ENCODE data around the gene GRIN2D. TPM values are rescaled to one million over a fixed set of nuclear protein-coding genes. Genes with fewer than 3 reads are reported as not detected.

GRIN2D gene
- total RNA-seq, 2 donors from 2014 or later, result 0.14 to 0.42 TPM

DNA sequence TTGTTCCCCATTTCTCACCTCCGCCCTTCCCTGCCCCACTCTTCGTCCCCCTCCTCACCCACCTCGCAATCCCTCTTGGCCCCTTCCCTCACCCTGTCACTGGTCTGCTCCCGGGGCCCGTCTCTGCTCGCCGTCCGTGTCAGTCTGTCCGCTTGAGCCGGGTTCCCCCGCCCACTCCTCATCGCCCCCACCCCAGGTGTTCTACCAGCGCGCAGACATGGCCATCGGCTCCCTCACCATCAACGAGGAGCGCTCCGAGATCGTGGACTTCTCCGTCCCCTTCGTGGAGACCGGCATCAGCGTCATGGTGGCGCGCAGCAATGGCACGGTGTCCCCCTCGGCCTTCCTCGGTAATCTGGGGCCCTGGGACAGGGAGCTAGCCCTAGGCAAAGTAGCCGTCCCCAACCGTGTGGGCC is 22.3 kb downstream of the GRIN2D start:
- Mint-ChIP-seq H3K36me3 (no peaks in the 10 kb centered on the region), H3K27ac (no peak overlapping the region), H3K4me1 (ENCODE audit: low read depth in 2 of 2) (peaks cover 15 to 27% of the 10 kb centered on the region in 2 donors), H3K9me3 (no peaks in the 10 kb centered on the region), H3K27me3 (peaks cover 0 to 2% of the 10 kb centered on the region in 2 donors), H3K4me3 (peak overlapping the region; percentile 72)
- ATAC-seq, result no peak
- no peak for DNase-seq (ENCODE audit: low spot score)

DNA sequence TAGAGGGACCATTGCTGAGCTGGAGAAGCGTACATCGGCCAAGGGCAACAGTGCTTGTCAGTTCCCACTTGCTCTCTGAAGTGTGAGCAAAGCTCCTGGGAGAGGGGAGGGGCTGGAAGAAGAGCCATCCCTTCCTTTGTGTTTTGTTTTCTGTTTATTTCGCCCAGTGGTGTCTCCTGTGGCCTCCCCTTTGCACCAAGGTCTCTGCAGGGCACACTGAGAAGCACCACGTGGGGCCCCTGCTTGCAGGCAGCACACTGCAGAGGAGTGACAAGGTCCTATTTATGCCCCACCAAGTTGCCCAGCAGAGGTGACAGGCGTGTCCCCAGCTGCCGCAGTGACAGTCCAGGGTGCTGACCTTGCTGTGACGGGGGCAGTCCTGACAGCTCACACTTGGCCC is 24.0 kb downstream of the GRIN2D start:
- no peaks in the 10 kb centered on the region for H3K36me3 Mint-ChIP-seq
- H3K27ac Mint-ChIP-seq, result no peak overlapping the region

DNA sequence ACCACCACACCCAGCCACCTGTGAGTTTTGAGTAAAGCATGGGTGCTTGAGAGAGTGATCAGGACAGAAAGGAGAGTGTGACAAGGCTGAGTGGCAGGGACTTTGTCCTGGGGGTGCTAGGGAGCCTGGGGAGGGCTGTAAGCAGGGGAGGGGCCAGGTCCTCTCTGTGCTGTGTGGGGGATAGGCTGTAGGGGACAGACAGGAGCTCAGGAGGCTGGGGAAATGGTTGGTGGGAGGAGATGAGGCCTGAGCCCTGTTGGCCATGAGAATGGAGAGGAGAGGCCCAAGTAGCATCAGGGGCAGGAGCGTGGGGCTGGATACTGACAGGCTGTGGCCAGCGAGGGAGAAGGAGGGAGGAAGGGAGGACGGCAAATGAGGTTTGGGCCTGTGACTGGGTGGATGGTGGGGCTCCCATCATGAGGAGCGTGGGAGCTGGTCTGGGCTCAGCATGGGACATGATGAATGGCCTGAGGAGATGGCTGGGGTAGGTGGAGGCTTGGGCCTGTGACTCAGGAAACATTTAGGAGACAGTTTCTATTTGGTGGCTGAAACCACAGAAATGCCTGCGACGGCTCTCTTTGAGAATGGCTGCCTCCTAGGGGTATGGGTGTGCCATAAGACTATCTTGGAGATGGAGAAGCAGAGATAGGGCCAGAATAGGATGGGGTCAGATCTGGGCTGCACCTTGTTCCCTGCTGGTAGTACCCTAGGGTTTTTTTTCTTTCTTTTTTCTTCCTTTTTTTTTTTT is 25.0 kb downstream of the GRIN2D start:
- Mint-ChIP-seq H3K27me3 (peaks cover 0 to 7% of the 10 kb centered on the region in 2 donors), H3K9me3 (no peaks in the 10 kb centered on the region), H3K27ac (peak overlapping the region; percentile 73 to 77), H3K4me3 (peak overlapping the region; percentile 82), H3K4me1 (ENCODE audit: low read depth in 2 of 2) (peaks cover 15 to 27% of the 10 kb centered on the region in 2 donors), H3K36me3 (no peaks in the 10 kb centered on the region)
- ATAC-seq (peak in 1 of 2 donors; percentile 41), DNase-seq (ENCODE audit: low spot score) (no peak)

More for the DNA sequence above, 24.0 kb downstream of the GRIN2D start:
- Mint-ChIP-seq H3K4me1 (ENCODE audit: low read depth in 2 of 2) (peaks cover 15 to 27% of the 10 kb centered on the region in 2 donors), H3K27me3 (peaks cover 0 to 2% of the 10 kb centered on the region in 2 donors), H3K9me3 (no peaks in the 10 kb centered on the region), H3K4me3 (no peak overlapping the region)
- DNase-seq (ENCODE audit: low spot score) (no peak), ATAC-seq (no peak)

DNA sequence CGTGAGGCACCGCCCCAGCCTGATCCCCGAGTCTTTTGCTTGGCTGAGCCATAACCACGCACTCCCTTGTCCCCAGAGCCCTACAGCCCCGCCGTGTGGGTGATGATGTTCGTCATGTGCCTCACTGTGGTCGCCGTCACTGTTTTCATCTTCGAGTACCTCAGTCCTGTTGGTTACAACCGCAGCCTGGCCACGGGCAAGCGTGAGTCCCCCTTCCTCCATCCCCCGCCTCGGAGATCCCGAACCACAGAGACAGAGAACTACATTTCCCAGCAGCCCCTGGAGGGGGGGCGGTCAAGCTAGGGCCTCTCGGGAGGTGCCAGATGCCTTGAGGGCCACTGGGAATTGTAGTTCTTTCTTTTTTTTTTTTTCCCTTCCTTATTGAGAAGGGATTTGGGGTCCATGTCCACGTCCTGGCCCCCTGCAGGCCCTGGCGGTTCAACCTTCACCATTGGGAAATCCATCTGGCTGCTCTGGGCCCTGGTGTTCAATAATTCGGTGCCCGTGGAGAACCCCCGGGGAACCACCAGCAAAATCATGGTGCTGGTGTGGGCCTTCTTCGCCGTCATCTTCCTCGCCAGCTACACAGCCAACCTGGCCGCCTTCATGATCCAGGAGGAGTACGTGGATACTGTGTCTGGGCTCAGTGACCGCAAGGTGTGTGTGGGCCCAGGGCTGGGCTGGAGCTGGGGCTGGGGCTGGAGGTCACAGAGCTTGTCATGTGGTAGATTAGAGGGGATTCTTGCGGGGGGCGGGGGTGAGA is 25.9 kb downstream of the GRIN2D start:
- peaks cover 0 to 8% of the 10 kb centered on the region in 2 donors for H3K27me3 Mint-ChIP-seq
- peak overlapping the region; percentile 82 for H3K4me3 Mint-ChIP-seq
- peak; percentile 88 for DNase-seq (ENCODE audit: low spot score)
- H3K9me3 Mint-ChIP-seq, result no peaks in the 10 kb centered on the region
- H3K27ac Mint-ChIP-seq, result peak overlapping the region; percentile 73 to 77
- no peaks in the 10 kb centered on the region for H3K36me3 Mint-ChIP-seq
- H3K4me1 Mint-ChIP-seq (ENCODE audit: low read depth in 2 of 2), result peaks cover 15 to 27% of the 10 kb centered on the region in 2 donors
- peak; percentile 89 to 94 for ATAC-seq

DNA sequence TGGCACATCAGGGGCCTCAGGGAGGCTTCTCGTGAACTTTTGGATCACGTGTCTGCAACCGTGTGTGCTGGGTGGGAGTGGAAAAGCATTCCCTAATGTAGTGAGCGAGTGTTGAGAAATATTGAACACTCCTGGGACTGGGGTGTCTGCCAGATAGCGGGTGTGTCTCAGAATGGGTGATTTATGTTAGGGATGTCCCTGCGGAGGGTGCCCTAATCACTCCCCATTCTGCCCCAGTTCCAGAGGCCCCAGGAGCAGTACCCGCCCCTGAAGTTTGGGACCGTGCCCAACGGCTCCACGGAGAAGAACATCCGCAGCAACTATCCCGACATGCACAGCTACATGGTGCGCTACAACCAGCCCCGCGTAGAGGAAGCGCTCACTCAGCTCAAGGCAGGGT is 28.1 kb downstream of the GRIN2D start:
- peaks cover 0 to 11% of the 10 kb centered on the region in 2 donors for H3K27me3 Mint-ChIP-seq
- peaks cover 21% of the 10 kb centered on the region in 2 donors for H3K4me1 Mint-ChIP-seq (ENCODE audit: low read depth in 2 of 2)
- H3K9me3 Mint-ChIP-seq, result no peaks in the 10 kb centered on the region
- no peak overlapping the region for H3K27ac Mint-ChIP-seq
- H3K4me3 Mint-ChIP-seq, result no peak overlapping the region
- no peaks in the 10 kb centered on the region for H3K36me3 Mint-ChIP-seq
- DNase-seq (ENCODE audit: low spot score), result no peak
- no peak for ATAC-seq

DNA sequence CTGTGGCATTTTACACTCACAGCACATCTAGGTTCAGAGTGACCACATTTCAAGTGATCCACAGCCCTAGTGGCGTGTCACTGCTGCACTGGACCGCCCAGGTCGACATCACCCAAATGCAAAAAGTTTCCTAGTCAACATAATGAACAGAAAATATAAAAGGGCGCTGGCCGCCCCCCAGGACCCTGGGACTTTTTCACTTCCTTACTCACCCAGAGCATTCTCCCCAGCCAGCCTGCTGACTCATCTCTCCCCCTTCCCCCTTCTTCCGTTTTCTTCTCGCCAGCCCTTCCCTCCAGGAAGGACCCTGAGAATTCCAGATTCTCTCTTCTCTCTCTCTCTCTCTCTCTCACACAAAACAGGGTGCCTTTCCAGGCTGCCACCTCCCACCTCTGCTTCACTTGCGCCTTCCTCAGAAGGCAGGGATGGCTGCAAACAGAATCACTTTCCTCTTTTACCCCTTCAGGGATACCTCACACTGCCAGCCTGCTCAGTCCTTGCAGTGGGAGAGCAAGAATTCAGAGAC is 31.3 kb downstream of the GRIN2D start:
- DNase-seq (ENCODE audit: low spot score) (no peak), ATAC-seq (peak in 1 of 2 donors; percentile 32)
- peaks cover 6% of the 10 kb centered on the region in 2 donors for H3K4me1 Mint-ChIP-seq (ENCODE audit: low read depth in 2 of 2)
- H3K27ac Mint-ChIP-seq, result no peak overlapping the region
- H3K9me3 Mint-ChIP-seq, result no peaks in the 10 kb centered on the region
- H3K36me3 Mint-ChIP-seq, result no peaks in the 10 kb centered on the region
- peaks cover 0 to 9% of the 10 kb centered on the region in 2 donors for H3K27me3 Mint-ChIP-seq
- H3K4me3 Mint-ChIP-seq, result peak overlapping the region; percentile 41

DNA sequence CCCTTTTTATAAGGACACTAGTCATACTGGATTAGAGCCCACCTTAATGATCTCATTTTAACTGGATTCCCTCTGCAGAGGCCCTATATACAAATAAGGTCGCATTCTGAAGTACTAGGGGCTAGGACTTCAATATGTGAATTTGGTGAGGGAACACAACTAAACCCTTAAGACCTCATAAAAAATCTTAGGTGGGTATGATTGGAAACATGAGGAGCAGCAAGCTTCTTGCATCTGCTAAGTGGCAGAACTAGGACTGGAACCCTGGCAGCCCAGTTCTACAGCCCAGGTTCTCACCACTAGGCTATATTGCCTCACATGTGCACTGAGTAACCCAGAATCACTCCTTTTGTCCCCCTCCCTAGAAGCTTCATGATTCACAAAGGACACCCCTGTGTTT is 35.2 kb downstream of the GRIN2D start:
- no peaks in the 10 kb centered on the region for H3K9me3 Mint-ChIP-seq
- no peak for ATAC-seq

DNA sequence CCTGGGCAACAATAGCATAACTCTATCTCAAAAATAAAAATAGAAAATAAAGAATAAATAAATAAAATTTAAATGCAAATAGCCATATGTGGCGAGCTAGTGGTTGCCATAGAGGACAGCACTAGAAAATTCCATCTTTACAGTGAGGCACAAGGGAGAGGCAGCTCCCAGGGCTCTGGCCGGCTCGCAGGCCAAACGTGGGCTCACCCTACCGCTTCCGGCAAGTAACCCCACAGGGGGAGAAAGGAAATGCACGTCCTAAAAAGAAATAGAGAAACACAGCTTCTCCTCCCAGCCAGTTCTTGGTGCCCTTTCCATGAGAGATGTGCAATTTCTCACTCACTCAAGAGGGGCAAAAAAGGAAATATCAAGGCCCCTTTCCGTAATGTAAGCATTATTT is 39.9 kb downstream of the GRIN2D start:
- Mint-ChIP-seq H3K4me1 (ENCODE audit: low read depth in 2 of 2) (no peaks in the 10 kb centered on the region), H3K9me3 (no peaks in the 10 kb centered on the region), H3K36me3 (no peaks in the 10 kb centered on the region), H3K4me3 (no peak overlapping the region), H3K27me3 (peaks cover 0 to 14% of the 10 kb centered on the region in 2 donors), H3K27ac (no peak overlapping the region)
- no peak for ATAC-seq
- no peak for DNase-seq (ENCODE audit: low spot score)

More for the DNA sequence above, 35.2 kb downstream of the GRIN2D start:
- DNase-seq (ENCODE audit: low spot score), result no peak
- Mint-ChIP-seq H3K27me3 (peaks cover 0 to 7% of the 10 kb centered on the region in 2 donors), H3K4me3 (no peak overlapping the region), H3K4me1 (ENCODE audit: low read depth in 2 of 2) (peaks cover 6% of the 10 kb centered on the region in 2 donors), H3K27ac (no peak overlapping the region), H3K36me3 (no peaks in the 10 kb centered on the region)

DNA sequence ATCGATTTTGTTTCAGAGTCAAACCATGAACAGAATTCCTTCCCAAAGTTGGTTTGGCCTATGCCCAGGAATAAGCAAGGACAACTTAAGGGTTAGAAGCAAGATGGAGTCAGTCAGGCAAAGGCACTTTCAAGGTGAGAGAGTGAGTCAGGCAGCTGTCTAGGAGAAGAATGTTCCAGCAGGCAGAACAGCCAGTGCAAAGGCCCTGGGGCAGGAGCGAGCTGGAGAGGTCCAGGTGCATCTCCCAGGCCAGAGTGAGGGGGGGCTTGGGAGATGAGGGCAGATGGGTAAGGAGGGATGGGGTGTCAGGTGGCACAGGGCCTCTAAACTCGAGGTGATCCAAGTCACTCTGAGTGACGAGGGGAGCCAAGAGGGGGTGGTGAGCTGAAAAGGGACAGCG is 43.1 kb downstream of the GRIN2D start:
- ATAC-seq, result no peak
- no peaks in the 10 kb centered on the region for H3K9me3 Mint-ChIP-seq
- peaks cover 2 to 14% of the 10 kb centered on the region in 2 donors for H3K27me3 Mint-ChIP-seq
- no peak overlapping the region for H3K4me3 Mint-ChIP-seq
- H3K4me1 Mint-ChIP-seq (ENCODE audit: low read depth in 2 of 2), result no peaks in the 10 kb centered on the region
- DNase-seq (ENCODE audit: low spot score), result no peak
- no peaks in the 10 kb centered on the region for H3K36me3 Mint-ChIP-seq
- H3K27ac Mint-ChIP-seq, result no peak overlapping the region

DNA sequence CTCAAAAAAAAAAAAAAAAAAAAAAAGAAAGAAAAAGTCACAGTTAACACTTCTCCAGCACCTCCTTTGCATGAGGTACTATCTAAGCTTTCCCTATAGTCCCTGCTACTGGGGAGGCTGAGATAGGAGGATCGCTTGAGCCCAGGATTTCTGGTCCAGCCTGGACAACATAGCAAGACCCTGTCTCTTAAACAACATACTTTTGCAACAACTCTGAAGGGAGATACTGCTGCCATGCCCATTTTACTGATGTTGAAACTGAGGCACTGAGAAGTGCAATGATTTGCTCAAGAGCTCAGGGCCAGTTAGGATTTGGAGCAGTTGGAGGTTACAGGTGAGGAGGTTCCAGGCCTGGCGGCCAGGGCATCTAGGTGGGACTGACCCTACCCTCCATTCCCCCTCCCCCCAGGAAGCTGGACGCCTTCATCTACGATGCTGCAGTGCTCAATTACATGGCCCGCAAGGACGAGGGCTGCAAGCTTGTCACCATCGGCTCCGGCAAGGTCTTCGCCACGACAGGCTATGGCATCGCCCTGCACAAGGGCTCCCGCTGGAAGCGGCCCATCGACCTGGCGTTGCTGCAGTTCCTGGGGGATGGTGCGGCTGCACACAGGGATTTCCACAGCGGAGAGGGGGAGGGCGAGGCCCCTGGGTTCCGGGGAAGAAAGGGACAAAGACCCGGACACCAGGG is 48.0 kb downstream of the GRIN2D start:
- H3K9me3 Mint-ChIP-seq, result no peaks in the 10 kb centered on the region
- H3K27me3 Mint-ChIP-seq, result peaks cover 20 to 23% of the 10 kb centered on the region in 2 donors
- H3K27ac Mint-ChIP-seq, result no peak overlapping the region
- DNase-seq (ENCODE audit: low spot score), result no peak
- H3K36me3 Mint-ChIP-seq, result no peaks in the 10 kb centered on the region
- peak overlapping the region; percentile 30 for H3K4me3 Mint-ChIP-seq
- peaks cover 13 to 22% of the 10 kb centered on the region in 2 donors for H3K4me1 Mint-ChIP-seq (ENCODE audit: low read depth in 2 of 2)
- no peak for ATAC-seq

DNA sequence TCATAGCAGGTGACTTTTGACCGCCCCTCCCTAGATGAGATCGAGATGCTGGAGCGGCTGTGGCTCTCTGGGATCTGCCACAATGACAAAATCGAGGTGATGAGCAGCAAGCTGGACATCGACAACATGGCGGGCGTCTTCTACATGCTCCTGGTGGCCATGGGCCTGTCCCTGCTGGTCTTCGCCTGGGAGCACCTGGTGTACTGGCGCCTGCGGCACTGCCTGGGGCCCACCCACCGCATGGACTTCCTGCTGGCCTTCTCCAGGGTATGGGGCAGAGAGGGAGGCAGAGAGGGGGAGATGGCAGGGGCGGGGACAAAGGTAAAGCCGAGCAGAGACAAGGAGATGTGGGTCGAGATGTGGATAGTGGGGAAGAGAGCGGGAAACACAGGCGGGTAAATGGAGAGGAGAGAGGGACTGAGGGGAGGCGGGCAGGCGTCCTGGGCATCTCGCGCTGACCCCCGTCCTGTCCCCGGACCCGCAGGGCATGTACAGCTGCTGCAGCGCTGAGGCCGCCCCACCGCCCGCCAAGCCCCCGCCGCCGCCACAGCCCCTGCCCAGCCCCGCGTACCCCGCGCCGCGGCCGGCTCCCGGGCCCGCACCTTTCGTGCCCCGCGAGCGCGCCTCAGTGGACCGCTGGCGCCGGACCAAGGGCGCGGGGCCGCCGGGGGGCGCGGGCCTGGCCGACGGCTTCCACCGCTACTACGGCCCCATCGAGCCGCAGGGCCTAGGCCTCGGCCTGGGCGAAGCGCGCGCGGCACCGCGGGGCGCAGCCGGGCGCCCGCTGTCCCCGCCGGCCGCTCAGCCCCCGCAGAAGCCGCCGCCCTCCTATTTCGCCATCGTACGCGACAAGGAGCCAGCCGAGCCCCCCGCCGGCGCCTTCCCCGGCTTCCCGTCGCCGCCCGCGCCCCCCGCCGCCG is 48.9 kb downstream of the GRIN2D start:
- Mint-ChIP-seq H3K27me3 (peaks cover 20 to 22% of the 10 kb centered on the region in 2 donors), H3K4me1 (ENCODE audit: low read depth in 2 of 2) (peaks cover 13 to 23% of the 10 kb centered on the region in 2 donors), H3K9me3 (no peaks in the 10 kb centered on the region), H3K36me3 (peaks cover under 1% of the 10 kb centered on the region), H3K27ac (no peak overlapping the region), H3K4me3 (peak overlapping the region; percentile 30)
- no peak for DNase-seq (ENCODE audit: low spot score)
- ATAC-seq, result no peak

DNA sequence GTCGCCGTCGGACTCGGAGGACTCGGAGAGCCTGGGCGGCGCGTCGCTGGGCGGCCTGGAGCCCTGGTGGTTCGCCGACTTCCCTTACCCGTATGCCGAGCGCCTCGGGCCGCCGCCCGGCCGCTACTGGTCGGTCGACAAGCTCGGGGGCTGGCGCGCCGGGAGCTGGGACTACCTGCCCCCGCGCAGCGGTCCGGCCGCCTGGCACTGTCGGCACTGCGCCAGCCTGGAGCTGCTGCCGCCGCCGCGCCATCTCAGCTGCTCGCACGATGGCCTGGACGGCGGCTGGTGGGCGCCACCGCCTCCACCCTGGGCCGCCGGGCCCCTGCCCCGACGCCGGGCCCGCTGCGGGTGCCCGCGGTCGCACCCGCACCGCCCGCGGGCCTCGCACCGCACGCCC is 49.8 kb downstream of the GRIN2D start:
- no peak for DNase-seq (ENCODE audit: low spot score)
- Mint-ChIP-seq H3K36me3 (peaks cover 8% of the 10 kb centered on the region), H3K27ac (no peak overlapping the region), H3K9me3 (no peaks in the 10 kb centered on the region), H3K4me3 (no peak overlapping the region), H3K27me3 (peaks cover 18 to 20% of the 10 kb centered on the region in 2 donors), H3K4me1 (ENCODE audit: low read depth in 2 of 2) (peaks cover 15 to 25% of the 10 kb centered on the region in 2 donors)
- ATAC-seq, result no peak

All from natural killer cell treated with Interleukin-12 subunit alpha and Interleukin-12 subunit beta and Interleukin-15 and Interleukin-18, amount 100 ng/mL, for 72 hours (primary cell).